NCI-H524 treated with DMSO at 0.1 percent for 48 hours (cell line): ENCODE measurements around the gene TARM1.
A peak's percentile ranks its signal among the peaks of the same experiment; 100 is the strongest.

Source experiments
- DNase-seq: peaks from one replicate; lab custom pipeline; 2025; lab: John Stamatoyannopoulos, UW

TARM1 gene

DNA sequence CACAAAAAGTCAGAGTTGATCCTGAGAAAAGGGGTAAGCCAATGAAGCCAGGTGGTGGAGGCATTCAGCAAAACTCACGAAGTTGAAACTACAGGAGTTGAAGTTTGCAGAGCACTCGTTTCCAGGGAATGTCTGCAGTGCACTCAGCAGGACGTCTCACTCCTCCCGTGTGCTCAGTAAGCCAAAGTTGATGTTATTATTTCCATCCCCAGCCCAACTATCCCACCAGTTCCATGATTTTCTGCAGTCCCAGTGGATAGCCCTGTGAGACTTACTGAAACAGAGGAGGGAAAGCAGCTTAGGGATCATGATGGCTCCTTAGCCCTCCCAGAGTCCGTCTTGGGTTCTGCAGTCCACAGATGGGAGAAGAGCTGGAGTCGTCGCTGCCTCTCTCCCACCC lies at the start of gene TARM1:
Gene TARM1, minus strand, starts transcription at position 334 of the 400 bp plus-strand sequence. Its CDS starts 25 bp downstream, at position 309.
- no peak for DNase-seq

DNA sequence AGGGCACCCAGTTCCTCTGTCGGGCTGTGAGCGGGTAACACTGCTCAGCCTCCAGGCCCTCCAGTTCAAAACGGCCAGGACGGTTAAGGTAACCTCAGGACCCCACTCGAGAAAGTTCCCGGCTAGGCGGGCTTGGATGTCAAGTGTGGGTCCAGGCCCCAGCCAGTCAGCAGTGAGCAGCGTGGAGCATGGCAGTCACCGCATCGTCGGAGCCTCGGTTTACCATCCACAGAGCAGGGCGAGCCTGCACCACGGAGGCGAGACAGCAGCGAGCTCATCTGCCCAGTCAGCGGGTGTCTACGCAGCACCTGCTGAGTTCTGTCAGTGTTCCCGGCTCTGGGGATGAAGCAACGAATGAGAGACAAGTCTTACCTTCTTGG lies 48.4 kb upstream of the TARM1 start:
- no peak for DNase-seq

DNA sequence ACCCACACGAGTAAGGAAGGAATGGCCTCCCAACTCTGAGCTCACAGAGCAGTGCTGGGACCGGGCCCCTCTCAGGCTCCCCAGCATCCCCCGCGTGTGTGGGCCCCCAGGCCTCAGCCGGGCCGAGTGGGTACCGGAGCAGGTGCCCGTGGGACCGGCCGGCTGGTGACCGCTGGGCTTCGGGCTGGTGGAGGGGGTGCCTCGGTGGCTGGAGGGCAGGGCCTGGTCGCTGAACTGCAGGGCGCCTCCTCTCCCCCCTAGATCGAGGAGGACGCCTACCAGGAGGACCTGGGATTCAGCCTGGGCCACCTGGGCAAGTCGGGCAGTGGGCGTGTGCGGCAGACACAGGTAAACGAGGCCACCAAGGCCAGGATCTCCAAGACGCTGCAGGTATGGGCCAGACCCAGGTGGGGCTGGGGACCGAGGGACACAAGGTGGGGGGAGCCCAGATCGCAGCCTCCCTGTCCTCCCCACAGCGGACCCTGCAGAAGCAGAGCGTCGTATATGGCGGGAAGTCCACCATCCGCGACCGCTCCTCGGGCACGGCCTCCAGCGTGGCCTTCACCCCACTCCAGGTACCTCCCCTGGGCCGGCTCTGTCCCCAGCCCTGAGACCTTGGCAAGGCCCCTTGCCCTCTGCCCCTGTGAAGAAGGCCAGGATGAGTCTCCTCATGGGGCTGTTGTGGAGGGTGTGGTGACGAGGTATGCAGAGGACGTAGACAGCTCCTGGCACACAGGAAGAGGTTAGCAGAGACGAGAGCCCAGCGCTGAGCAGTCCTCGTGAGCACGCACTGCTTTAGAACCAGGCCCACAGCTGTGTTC lies 47.8 kb upstream of the TARM1 start:
- no peak for DNase-seq

DNA sequence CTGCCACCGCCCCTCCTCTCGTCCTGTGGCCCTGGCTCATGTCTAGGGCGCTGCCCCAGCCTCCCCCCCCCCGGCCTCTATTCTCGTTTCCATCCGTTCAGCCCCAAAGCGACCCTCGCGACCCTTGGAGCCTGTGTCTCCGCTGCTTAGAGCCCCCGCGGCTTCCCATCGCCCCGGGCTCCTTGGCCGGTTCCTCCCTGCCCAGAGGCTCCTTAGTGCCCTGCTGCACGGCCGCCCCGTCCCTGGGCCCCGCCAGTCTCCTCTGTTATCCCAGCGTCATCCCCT lies 47.2 kb upstream of the TARM1 start:
- DNase-seq, result no peak

DNA sequence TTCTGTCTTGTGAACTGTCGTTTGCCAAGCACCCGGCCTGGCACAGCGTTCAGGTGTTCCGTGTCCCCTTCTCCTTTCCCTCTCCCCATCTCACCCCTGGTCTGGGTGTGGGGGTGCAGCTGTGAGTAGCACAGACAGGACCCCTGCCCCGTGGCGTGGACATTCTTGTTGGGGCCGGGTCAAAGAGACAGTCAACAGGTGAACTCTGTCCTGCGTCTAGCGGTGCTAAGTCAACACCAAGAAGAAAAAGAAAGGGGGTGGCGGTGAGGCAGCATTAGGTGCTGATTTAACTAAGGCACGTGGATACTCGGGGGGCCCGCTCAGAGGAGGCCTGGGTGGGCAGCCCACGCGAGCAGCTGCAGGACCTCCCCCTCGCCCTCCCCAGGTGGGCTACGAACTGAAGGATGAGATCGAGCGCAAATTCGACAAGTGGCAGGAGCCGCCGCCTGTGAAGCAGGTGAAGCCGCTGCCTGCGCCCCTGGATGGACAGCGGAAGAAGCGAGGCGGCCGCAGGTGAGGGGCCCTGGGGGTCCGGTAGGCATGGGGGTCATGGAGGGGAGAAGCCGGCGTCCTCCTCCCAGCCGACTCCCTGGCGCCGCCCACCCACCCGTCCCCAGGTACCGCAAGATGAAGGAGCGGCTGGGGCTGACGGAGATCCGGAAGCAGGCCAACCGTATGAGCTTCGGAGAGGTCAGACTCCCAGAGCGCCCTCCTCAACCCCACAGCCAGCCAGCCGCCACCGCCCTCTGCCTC lies 46.7 kb upstream of the TARM1 start:
- DNase-seq, result no peak

DNA sequence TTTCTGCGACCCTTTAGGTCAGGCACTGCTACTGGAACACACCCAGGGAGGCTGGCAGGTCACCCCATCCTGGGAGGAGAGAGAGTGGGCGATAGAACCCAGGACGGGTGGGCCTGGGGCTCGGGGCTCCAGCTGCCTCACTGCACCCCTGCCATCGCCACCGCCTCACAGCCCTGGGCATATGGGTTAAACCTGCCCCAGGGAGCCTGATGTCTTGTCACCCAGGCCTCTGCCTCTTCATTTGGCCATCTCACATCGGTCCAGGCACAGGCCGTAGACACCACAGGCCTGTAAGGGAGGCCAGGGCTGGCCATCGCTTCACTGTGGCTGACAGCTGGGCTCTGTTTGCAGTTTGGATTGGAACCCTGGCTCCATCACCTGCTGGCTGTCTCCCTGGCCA lies 44.5 kb upstream of the TARM1 start:
- DNase-seq, result no peak

DNA sequence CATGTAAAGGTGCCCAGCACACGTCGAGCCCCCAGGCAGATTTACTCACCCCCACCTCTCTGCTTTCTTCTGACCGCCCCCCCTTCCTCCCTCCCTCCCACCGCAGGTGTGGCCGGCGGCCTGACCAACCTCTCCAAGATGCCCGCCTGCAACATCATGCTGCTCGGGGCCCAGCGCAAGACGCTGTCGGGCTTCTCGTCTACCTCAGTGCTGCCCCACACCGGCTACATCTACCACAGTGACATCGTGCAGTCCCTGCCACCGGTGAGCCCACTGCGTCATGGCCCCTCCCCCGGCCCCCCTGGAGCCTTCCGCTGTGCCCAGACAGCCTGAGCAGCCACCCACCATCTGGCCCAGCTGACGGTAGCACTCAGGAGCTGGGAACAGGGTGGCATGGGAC lies 43.2 kb upstream of the TARM1 start:
- no peak for DNase-seq

DNA sequence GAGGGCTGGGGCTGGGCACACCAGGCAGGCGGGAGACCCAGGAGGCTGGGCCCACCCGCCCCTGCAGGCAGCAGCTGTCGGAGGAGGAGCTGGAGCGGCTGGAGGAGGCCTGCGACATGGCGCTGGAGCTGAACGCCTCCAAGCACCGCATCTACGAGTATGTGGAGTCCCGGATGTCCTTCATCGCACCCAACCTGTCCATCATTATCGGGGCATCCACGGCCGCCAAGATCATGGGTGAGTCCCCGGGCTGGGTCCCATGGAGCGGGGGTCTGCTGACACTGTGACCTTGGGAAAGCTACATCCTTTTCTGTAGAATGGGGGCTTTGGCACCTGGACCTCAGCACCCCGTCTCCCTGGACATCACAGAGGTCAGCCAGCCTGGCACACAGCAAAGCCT lies 42.5 kb upstream of the TARM1 start:
- DNase-seq, result no peak

DNA sequence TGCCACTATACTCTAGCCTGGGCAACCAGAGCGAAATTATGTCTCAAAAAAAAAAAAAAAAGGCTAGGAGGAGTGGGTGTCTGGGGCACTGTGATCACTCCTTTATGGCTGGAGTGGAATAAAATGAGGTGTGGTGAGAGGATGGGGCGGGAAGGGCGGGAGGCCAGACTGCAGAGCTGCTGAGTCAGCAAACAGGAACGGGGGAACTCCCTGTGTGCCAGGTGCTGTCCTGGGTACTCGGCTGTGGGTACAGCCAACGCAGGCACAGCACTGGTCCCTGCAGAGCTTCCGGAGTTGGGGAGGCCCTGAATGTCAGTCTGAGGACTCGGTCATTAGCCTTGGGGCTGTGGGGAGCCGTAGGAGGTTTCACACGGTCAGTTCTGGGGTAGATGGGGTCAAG lies 40.1 kb upstream of the TARM1 start:
- no peak for DNase-seq

DNA sequence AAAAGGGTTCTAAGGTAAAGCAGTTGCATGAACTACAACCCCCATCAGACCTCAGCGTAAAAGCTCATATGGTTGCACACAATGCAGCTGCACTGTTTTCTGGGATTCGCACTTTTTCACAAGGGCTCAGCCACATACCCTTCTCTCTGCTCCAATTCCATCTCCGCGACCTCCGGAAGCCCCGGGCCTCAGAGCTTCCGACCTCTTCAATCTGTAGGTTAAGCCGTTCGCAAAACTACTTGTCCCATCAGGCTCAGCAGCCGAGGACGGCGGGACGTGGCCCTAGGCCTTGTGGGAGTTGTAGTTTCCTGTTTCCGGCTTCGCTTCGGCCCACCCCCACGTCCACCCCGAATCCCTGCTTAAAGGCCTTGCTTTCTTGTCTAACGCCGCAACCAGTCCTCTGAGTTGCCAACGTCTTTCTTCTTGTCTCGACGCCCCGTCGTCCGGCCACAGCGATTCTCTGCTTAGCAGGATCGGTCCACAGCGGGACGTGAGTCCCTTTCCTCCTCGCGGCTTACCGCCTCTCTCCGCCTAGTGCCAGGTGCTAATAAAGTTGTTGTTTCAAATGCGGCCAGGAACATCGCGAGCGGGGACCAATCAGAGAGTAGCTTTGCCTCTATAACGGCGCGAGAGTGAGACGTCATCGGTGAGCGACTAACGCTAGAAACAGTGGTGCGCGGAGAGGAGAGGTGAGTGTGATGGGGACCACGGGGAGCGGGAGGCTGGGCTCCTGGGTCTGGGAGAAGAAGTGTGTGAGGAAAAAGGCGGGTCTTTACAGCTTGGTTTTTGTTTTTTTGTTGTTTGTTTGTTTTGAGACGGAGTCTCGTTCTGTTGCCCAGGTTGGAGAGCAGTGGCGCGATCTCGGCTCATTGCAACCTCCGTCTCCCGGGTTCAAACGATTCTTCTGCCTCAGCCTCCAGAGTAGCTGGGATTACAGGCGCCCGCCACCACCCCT lies 34.2 kb upstream of the TARM1 start, which contains the start of the genes PRPF31 and TFPT:
Gene PRPF31, plus strand, starts transcription at position 646 of the 955 bp plus-strand sequence. CDS start 2,525 bp downstream, outside the sequence.
Gene TFPT, minus strand, starts transcription at position 549 of the 955 bp plus-strand sequence. Its CDS starts 388 bp downstream, at position 161.
- DNase-seq, result peak; percentile 90

DNA sequence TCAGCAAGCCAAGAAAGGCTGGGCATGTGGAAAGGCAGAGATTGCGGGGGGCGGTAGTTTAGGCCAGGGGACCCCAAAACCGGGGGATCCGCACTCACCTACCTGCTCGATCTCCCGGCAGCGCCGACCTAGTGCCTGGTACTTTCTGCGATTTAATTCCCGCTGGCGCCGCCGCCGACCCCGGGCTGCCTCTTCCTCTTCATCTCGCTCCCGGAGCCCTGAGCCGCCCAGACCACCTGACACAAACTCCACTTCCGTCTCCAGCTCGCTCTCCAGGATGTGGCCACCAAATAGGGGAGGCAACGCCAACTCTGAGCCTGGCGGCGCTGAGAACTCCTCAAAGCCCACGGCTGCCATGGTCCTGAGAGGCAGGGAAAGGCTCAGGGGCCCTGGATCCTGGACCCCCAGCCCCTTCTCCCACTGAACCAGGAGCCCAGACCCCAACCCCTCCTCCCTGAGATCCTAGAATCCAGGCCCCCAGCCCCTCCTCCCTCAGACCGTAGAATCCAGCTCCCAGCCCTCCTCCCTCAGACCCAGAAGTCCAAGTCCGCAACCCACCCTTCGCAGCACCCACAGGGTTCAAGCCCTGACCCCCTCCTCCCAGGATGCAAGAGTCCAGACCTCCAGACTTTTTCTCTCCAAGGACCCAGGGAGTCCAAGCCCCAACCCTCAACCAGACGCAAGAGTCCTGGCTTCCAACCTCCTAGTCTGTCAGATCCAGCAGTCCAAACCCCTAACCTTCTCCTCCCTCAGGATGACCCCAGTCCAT lies 33.4 kb upstream of the TARM1 start:
- no peak for DNase-seq

DNA sequence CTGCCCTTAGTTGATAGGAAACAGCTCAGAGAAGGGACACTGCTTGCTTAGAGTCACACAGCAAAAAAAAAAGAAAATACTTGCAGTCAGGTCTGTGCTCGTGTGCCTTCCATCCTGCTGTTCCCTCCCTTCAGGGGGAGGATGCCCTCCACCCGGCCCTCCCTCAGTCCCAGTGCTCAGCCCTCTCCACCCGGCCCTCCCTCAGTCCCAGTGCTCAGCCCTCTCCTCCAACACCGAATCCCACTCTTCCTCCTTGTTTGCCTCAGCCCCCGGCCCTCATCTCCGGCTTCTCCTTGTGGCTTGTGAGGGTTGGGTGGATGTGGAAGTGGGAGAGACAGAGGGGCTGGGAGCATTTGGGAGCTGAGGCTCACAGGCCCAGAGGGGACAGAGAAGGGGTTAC lies 28.5 kb upstream of the TARM1 start:
- DNase-seq, result no peak

DNA sequence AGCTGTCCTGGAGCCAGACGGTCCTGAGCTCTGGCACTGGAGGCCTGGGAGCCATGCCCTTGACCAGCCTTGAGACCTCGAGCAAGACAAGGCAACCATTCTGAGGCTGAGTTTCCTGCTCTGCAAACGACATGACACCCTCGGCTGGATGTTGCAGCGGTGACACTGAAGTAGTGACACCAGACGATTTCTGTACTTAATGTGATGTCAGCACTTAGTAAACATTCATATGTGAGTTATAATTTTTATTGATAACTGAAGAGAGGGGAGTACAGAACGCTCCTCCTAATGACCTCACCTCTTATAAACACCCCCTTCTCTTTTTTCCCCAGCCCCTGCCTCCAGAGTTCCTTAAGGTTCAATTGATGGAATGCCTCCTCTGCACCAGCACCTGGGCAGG lies 27.3 kb upstream of the TARM1 start:
- DNase-seq, result no peak

DNA sequence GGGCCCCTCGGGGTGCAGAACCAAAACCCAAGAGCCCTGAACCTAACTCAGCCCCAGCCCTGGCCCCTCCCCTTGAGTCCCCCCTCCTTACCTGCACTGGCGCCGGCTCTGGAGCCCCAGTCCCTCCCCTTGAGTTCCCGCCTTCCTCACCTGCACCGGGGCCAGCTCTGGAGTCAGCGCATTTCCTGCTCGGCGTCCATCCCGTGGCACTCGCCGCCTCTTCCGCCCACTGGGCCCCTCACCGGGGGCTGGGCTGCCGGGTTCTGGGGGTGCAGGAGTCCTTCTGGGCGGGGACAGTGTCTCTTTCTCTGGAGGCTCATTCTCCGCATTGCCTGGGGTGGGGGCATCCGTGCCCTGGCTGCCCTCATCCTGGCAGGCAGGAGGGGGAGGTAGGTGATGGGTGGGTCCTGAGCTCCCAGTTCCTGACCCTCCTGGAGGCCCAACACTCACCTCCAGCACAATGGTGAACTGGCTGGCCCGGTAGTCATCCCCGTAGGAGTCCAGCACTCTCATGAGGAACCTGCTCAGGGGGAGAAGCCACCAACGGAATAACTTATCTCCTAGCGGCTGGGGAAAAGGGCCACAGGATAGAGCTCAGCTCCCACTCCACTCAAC lies 26.8 kb upstream of the TARM1 start:
- DNase-seq, result no peak

DNA sequence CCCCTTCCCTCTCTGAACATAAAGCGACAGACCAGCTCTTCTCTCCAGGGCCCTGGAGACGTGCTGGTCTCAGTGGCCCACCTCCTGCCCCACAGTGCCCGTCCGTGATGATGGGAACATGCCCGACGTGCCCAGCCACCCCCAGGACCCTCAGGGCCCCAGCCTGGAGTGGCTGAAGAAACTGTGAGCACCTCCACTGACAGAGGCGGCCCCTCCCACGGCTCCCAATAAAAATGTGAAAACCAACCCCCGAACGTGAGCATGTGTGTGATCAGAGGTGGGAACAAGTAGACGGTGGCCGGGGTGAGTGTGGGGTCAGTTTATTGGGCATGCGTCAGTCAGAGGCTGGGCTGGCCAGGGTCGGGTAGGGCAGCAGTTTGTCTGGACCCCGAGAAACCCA lies 25.6 kb upstream of the TARM1 start:
- no peak for DNase-seq

DNA sequence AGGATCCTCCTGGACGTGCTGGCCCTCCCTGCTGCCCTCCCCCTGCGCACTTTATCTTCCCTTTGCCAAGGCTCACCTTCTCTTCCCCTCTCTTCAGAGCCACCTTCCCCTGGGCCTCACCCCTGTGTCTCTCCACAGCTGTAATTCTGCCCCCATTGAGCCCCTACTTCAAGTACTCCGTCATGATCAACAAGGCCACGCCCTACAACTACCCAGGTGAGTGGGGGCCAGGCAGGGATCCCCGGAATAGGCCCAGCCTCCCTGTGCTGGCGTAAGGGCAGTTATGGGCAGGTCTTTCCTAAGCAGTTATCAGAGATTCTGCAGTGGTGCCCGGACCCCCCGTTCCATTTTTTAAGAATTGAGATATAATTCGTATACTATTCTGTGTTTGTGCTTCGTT lies 24.6 kb upstream of the TARM1 start:
- DNase-seq, result no peak

DNA sequence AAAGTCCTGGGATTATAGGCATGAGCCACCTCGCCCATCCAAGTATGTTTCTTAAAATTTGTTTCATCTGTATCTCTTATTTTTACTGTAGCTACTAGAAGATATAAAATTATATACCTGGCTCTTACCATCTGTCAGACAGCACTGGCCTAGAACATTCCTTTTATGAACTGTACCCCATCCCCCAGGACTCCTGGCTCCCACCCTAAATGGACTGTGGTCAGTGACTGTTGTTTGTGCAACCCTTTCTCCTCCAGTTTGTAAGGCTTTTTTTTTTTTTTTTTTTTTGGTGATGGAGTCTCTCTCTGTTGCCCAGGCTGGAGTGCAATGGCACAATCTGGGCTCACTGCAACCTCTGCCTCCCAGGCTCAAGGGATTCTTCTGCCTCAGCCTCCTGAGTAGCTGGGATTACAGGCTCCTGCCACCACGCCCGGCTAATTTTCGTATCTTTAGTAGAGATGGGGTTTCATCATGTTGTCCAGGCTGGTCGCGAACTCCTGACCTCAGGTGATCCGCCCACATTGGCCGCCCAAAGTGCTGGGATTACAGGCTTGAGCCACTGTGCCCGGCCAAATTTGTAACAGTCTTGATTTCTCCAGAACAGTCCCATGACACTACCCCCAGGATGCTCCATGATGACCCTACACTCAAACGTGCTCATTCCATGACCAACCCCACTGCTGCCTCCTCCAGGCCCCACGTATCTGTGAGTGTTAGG lies 24.0 kb upstream of the TARM1 start:
- no peak for DNase-seq

DNA sequence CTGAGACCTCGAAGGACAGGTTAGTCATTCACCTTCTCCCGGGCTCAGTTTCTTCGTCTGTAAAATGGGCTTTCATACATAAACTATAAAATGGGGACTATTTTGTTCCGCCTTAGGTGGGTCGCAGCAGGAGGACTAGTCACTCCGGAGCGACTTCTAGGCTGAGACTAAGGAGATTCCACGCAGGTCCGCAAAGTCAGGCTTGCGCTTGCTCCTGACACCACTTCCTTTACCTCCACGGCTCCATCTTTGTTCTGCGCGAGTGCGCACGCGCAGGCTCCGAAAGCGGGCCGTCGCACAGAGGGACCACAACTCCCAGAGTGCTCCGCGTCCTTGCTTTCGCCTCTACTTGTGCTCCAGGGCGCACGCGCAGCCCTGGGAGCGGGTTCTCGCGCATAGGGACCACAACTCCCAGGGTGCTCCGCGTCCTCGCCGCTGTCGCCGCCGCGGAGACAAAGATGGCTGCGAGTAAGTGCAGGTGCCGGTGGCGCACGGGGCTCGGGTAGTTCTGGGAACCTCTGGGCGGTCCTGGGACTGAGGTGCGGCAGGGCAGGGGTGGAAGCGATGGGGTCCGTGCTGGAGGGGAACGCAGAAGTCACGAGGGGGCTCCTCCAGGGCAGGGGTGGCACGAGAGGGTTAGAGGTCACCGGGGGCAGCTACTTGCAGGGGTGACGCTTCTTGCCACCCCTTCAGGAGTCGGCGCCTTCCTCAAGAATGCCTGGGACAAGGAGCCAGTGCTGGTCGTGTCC lies 21.4 kb upstream of the TARM1 start, which contains the start of gene NDUFA3:
Gene NDUFA3, plus strand, starts transcription at position 435 of the 749 bp plus-strand sequence. Its CDS starts 24 bp downstream, at position 459.
- DNase-seq, result peak; percentile 84

DNA sequence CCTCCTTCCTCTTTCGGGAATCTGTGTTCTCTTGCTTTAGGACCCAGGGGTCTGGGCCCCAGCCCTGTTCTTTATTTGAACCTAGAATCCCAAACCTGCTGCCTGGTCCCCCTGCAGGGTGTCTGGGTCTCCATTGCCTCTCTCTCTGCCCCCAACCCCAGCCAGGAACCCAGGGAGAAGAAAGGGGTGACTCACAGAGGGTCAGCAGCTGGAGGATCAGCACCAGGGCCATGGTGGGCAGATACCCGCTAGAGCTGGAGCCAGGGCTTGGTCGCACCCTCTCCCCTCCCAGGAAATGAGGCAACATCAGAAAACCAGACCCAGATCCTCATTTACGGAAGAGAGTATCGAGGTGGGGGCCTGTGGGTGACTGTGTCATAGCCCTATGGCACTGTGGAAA lies 19.4 kb upstream of the TARM1 start, which contains the start of gene OSCAR:
Gene OSCAR, minus strand, starts transcription at position 243 of the 400 bp plus-strand sequence. Its CDS starts 11 bp downstream, at position 232.
- no peak for DNase-seq
